Measurements from ENCODE around the gene RAB2B. TPM values are rescaled to one million over a fixed set of nuclear protein-coding genes. Genes with fewer than 3 reads are reported as not detected.

The RAB2B gene
- total RNA-seq, 1 donor from 2014 or later = 45.4 TPM

- H3K27ac ChIP-seq (ENCODE audit: low read depth, low read length) = no peak overlapping the region
These were observed 18.4 kb upstream of the RAB2B start for GRCh38 chr14:21494902-21495762.

DNA sequence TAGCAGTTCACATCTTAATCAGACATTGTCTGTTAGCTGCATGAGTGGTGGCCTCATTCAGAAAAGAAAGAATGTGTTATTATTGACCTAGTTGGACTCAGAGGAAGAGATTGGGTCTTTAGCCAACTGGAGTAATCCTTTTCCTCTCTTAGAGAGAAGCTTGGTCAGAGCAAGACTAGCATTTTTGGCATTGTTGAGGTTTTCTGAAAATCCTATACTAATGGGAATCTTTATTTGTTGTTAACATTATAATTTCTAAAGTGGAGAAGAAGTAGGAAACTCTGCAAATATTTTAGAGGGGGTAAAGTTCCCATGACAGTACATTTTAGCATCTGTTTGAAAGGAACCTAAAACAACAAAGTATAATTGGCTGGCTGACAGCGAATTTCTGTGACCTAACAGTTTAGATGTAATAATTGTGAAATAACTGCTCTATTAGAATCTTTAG is 9.9 kb upstream of the RAB2B start:
- peaks cover 19 to 31% (median 30%) of the 10 kb centered on the region in 3 donors for H3K36me3 ChIP-seq (ENCODE audit: control insufficient read depth in 3 of 3, insufficient read depth in 3 of 3, low read length in 3 of 3)
- no peak overlapping the region for H3K9ac ChIP-seq (ENCODE audit: low read depth in 1 of 3, low read length in 3 of 3)
- no peaks in the 10 kb centered on the region for H3K27me3 ChIP-seq (ENCODE audit: control insufficient read depth in 3 of 3, insufficient read depth in 3 of 3, low read length in 3 of 3)
- H3K4me1 ChIP-seq (ENCODE audit: control insufficient read depth in 3 of 3, insufficient read depth in 3 of 3, low read length in 3 of 3) = no peaks in the 10 kb centered on the region
- H3K4me3 ChIP-seq (ENCODE audit: low read length in 3 of 3) = no peak overlapping the region
- H3K27ac ChIP-seq (ENCODE audit: low read depth, low read length) = no peak overlapping the region
- H3K9me3 ChIP-seq (ENCODE audit: control insufficient read depth in 3 of 3, low read length in 3 of 3) = no peaks in the 10 kb centered on the region

More at GRCh38 chr14:21494902-21495762, 18.4 kb upstream of the RAB2B start:
- no peaks in the 10 kb centered on the region for H3K4me1 ChIP-seq (ENCODE audit: control insufficient read depth in 3 of 3, insufficient read depth in 3 of 3, low read length in 3 of 3)
- H3K4me3 ChIP-seq (ENCODE audit: low read length in 3 of 3) = no peak overlapping the region
- no peak overlapping the region for H3K9ac ChIP-seq (ENCODE audit: low read depth in 1 of 3, low read length in 3 of 3)
- no peaks in the 10 kb centered on the region for H3K27me3 ChIP-seq (ENCODE audit: control insufficient read depth in 3 of 3, insufficient read depth in 3 of 3, low read length in 3 of 3)
- H3K9me3 ChIP-seq (ENCODE audit: control insufficient read depth in 3 of 3, low read length in 3 of 3) = no peaks in the 10 kb centered on the region
- H3K36me3 ChIP-seq (ENCODE audit: control insufficient read depth in 3 of 3, insufficient read depth in 3 of 3, low read length in 3 of 3) = peaks cover 39 to 64% (median 63%) of the 10 kb centered on the region in 3 donors

DNA sequence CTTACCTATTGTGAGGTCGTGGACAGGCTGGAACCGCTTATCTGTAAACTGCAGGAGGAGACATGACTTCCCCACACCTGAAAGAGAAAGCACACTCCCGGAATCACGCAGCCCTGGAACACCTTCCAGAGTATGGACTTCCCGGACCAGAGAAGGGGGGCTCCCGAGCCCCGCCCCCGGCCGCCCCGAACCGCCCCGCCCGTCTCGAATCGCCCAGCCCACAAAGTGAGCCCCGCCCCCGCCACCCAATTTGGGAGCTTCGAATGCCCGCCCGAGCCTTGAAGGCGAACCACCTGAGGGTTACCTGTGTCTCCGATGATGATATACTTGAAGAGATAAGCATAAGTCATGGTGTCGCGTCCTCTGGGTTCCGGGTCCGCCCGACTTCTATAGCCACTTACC is 235 bp downstream of the RAB2B start:
- peak overlapping the region; percentile 75 to 98 (median 82) for H3K4me3 ChIP-seq (ENCODE audit: low read length in 3 of 3)
- H3K27ac ChIP-seq (ENCODE audit: low read depth, low read length) = peak overlapping the region; percentile 82
- peaks cover 10 to 18% (median 17%) of the 10 kb centered on the region in 3 donors for H3K4me1 ChIP-seq (ENCODE audit: control insufficient read depth in 3 of 3, insufficient read depth in 3 of 3, low read length in 3 of 3)
- peaks cover 0 to 10% (median 8%) of the 10 kb centered on the region in 3 donors for H3K36me3 ChIP-seq (ENCODE audit: control insufficient read depth in 3 of 3, insufficient read depth in 3 of 3, low read length in 3 of 3)
- no peaks in the 10 kb centered on the region for H3K9me3 ChIP-seq (ENCODE audit: control insufficient read depth in 3 of 3, low read length in 3 of 3)
- peak overlapping the region; percentile 72 to 93 (median 79) for H3K9ac ChIP-seq (ENCODE audit: low read depth in 1 of 3, low read length in 3 of 3)
- no peaks in the 10 kb centered on the region for H3K27me3 ChIP-seq (ENCODE audit: control insufficient read depth in 3 of 3, insufficient read depth in 3 of 3, low read length in 3 of 3)

- no peaks in the 10 kb centered on the region for H3K27me3 ChIP-seq (ENCODE audit: control insufficient read depth in 3 of 3, insufficient read depth in 3 of 3, low read length in 3 of 3)
- H3K4me1 ChIP-seq (ENCODE audit: control insufficient read depth in 3 of 3, insufficient read depth in 3 of 3, low read length in 3 of 3) = peaks cover 10 to 18% (median 17%) of the 10 kb centered on the region in 3 donors
- peak overlapping the region; percentile 72 to 93 (median 79) for H3K9ac ChIP-seq (ENCODE audit: low read depth in 1 of 3, low read length in 3 of 3)
- peak overlapping the region; percentile 75 to 98 (median 82) for H3K4me3 ChIP-seq (ENCODE audit: low read length in 3 of 3)
- H3K36me3 ChIP-seq (ENCODE audit: control insufficient read depth in 3 of 3, insufficient read depth in 3 of 3, low read length in 3 of 3) = peaks cover 0 to 10% (median 8%) of the 10 kb centered on the region in 3 donors
- no peaks in the 10 kb centered on the region for H3K9me3 ChIP-seq (ENCODE audit: control insufficient read depth in 3 of 3, low read length in 3 of 3)
- peak overlapping the region; percentile 82 for H3K27ac ChIP-seq (ENCODE audit: low read depth, low read length)
These were observed 814 bp downstream of the RAB2B start for GRCh38 chr14:21475767-21476522.

GRCh38 chr14:21467616-21468015 is 9.1 kb downstream of the RAB2B start:
- H3K27ac ChIP-seq (ENCODE audit: low read depth, low read length) = no peak overlapping the region
- H3K9ac ChIP-seq (ENCODE audit: low read depth in 1 of 3, low read length in 3 of 3) = no peak overlapping the region
- H3K9me3 ChIP-seq (ENCODE audit: control insufficient read depth in 3 of 3, low read length in 3 of 3) = no peaks in the 10 kb centered on the region
- peaks cover 13 to 40% (median 36%) of the 10 kb centered on the region in 3 donors for H3K36me3 ChIP-seq (ENCODE audit: control insufficient read depth in 3 of 3, insufficient read depth in 3 of 3, low read length in 3 of 3)
- no peak overlapping the region for H3K4me3 ChIP-seq (ENCODE audit: low read length in 3 of 3)
- no peaks in the 10 kb centered on the region for H3K4me1 ChIP-seq (ENCODE audit: control insufficient read depth in 3 of 3, insufficient read depth in 3 of 3, low read length in 3 of 3)
- H3K27me3 ChIP-seq (ENCODE audit: control insufficient read depth in 3 of 3, insufficient read depth in 3 of 3, low read length in 3 of 3) = no peaks in the 10 kb centered on the region

DNA sequence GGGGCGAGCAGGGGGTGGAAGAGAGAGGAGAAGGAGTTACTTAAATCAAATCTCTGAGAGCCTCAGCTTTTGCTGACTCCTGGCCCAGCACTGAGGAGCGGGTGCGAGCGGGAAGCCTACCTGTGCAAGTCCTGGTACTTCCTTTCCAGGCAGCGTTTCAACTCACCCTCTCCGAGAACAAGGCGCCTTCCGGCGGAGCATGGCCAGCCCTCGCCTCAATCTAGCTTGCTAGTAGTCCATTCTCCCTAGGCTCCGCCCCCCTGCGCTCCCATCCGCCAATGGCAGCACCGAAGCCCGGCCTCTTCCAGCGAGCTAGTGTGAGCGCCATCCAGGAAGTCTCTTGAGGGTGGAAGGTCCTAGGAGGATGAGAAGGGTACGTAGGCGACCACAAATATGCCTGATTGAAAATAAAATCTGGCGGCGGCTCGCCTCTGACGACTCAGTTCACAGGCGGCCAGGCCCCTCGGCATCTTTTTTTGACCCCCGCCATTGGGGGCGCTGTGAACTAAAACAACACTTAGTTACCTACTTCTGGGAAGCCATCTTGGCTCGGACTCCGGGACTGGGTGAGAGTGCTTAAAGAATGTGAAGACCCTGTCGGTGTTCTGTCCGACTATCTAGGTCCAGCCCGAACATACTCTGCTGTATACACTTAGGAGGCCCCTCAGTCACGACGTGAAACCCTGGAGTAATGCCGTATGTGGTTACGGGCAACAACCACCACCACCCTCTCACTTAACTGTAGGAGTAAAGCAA is 20.7 kb downstream of the RAB2B start, which contains the start of gene CHD8:
Gene CHD8 (minus strand): TSS at position 212 of the 756 bp plus-strand sequence. CDS start 24,480 bp downstream, outside the sequence.
- H3K4me3 ChIP-seq (ENCODE audit: low read length in 3 of 3) = peak within 1 kb of the TSS; percentile 94 to 99 (median 97)
- peak within 1 kb of the TSS; percentile 91 to 95 (median 93) for H3K9ac ChIP-seq (ENCODE audit: low read depth in 1 of 3, low read length in 3 of 3)
- H3K36me3 ChIP-seq (ENCODE audit: control insufficient read depth in 3 of 3, insufficient read depth in 3 of 3, low read length in 3 of 3) = peaks cover 3 to 12% (median 7%) of the 10 kb centered on the region in 3 donors
- H3K27ac ChIP-seq (ENCODE audit: low read depth, low read length) = peak within 1 kb of the TSS; percentile 95
- no peaks in the 10 kb centered on the region for H3K27me3 ChIP-seq (ENCODE audit: control insufficient read depth in 3 of 3, insufficient read depth in 3 of 3, low read length in 3 of 3)
- H3K9me3 ChIP-seq (ENCODE audit: control insufficient read depth in 3 of 3, low read length in 3 of 3) = no peaks in the 10 kb centered on the region
- H3K4me1 ChIP-seq (ENCODE audit: control insufficient read depth in 3 of 3, insufficient read depth in 3 of 3, low read length in 3 of 3) = peaks cover 6 to 8% (median 7%) of the 10 kb centered on the region in 3 donors

DNA sequence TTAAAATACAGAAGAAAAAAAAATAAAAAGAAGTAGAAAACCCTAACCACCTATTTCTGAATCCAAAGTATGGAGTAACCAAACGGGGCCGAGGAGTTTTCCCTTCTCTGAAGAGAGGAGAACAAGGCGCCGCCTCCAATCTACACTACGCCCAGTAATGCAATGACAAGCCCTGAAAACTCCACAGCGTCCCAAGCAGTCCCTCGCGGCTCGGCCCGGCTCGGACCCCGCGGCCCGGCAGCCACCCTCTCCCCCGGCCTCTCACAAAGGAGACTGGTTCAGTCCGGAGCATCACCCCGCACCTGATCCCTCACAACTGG is 21.2 kb downstream of the RAB2B start:
- H3K4me3 ChIP-seq (ENCODE audit: low read length in 3 of 3) = peak overlapping the region; percentile 94 to 97 (median 96)
- peaks cover 6 to 8% (median 7%) of the 10 kb centered on the region in 3 donors for H3K4me1 ChIP-seq (ENCODE audit: control insufficient read depth in 3 of 3, insufficient read depth in 3 of 3, low read length in 3 of 3)
- peak overlapping the region; percentile 91 to 95 (median 92) for H3K9ac ChIP-seq (ENCODE audit: low read depth in 1 of 3, low read length in 3 of 3)
- no peaks in the 10 kb centered on the region for H3K27me3 ChIP-seq (ENCODE audit: control insufficient read depth in 3 of 3, insufficient read depth in 3 of 3, low read length in 3 of 3)
- no peaks in the 10 kb centered on the region for H3K9me3 ChIP-seq (ENCODE audit: control insufficient read depth in 3 of 3, low read length in 3 of 3)
- H3K36me3 ChIP-seq (ENCODE audit: control insufficient read depth in 3 of 3, insufficient read depth in 3 of 3, low read length in 3 of 3) = peaks cover 0 to 7% (median 4%) of the 10 kb centered on the region in 3 donors
- peak overlapping the region; percentile 95 for H3K27ac ChIP-seq (ENCODE audit: low read depth, low read length)

DNA sequence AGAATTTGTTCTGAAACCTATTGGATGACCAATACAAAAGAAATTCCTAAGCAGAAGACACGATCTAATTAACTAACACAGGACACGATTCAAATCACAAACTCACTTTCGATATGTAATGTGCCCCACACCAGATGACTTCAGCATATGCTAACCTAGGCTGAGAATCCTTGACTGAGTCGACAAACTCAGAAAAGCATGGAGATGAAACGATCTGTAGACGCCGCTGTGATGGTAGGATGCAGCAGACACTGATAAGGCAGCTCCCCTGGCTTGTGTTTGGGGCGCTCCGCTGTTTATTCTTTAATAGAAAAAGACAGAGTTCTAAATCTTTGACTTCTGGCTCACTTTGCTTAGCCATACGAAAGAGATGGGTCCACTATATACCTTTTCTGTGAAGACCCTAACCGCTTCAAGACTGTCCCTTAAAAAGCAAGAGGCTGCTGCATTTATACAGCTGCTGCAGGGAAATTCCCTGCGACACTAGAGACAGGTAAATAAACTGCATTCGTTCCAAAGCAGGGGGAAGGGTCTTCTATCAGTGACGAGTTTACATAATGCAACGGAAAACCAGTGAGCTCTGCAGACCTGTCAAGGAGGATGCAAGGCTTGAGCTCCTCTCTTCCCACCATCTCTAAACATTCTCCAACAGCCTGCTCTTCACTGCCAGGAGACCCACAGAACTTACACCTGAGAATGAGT is 21.8 kb downstream of the RAB2B start:
- Histone ChIP-seq H3K36me3 (ENCODE audit: control insufficient read depth in 3 of 3, insufficient read depth in 3 of 3, low read length in 3 of 3) (peaks cover 0 to 4% (median 3%) of the 10 kb centered on the region in 3 donors), H3K4me3 (ENCODE audit: low read length in 3 of 3) (peak overlapping the region; percentile 94 to 97 (median 96)), H3K9me3 (ENCODE audit: control insufficient read depth in 3 of 3, low read length in 3 of 3) (no peaks in the 10 kb centered on the region), H3K9ac (ENCODE audit: low read depth in 1 of 3, low read length in 3 of 3) (peak overlapping the region; percentile 91 to 95 (median 92)), H3K27me3 (ENCODE audit: control insufficient read depth in 3 of 3, insufficient read depth in 3 of 3, low read length in 3 of 3) (no peaks in the 10 kb centered on the region), H3K4me1 (ENCODE audit: control insufficient read depth in 3 of 3, insufficient read depth in 3 of 3, low read length in 3 of 3) (peaks cover 6 to 8% (median 7%) of the 10 kb centered on the region in 3 donors), H3K27ac (ENCODE audit: low read depth, low read length) (no peak overlapping the region)

DNA sequence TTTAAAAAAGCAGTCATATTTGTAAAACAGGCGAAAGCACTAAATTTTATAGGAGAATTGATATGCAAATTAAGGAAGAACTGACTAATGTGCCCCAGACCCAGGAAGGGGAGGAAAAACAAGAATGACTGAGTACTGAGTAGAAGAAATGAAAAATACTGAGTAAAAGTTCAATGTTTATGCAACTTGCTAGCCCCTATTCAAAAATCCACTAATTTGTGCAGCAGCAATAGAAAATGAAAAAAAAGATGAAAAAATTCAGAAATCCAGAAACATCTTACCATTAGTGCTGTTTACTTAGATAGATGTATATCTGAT is 26.9 kb downstream of the RAB2B start:
- no peaks in the 10 kb centered on the region for H3K27me3 ChIP-seq (ENCODE audit: control insufficient read depth in 3 of 3, insufficient read depth in 3 of 3, low read length in 3 of 3)
- H3K36me3 ChIP-seq (ENCODE audit: control insufficient read depth in 3 of 3, insufficient read depth in 3 of 3, low read length in 3 of 3) = peaks cover 0 to 1% (median 0%) of the 10 kb centered on the region in 3 donors
- H3K9ac ChIP-seq (ENCODE audit: low read depth in 1 of 3, low read length in 3 of 3) = peak overlapping the region in 1 of 3 donors; percentile 2
- H3K4me3 ChIP-seq (ENCODE audit: low read length in 3 of 3) = no peak overlapping the region
- H3K27ac ChIP-seq (ENCODE audit: low read depth, low read length) = no peak overlapping the region
- H3K9me3 ChIP-seq (ENCODE audit: control insufficient read depth in 3 of 3, low read length in 3 of 3) = no peaks in the 10 kb centered on the region
- H3K4me1 ChIP-seq (ENCODE audit: control insufficient read depth in 3 of 3, insufficient read depth in 3 of 3, low read length in 3 of 3) = peaks cover 3 to 7% (median 6%) of the 10 kb centered on the region in 3 donors

Measured in skeletal muscle tissue (tissue), 4 donors.